ENCODE results near the gene RNF148.

The RNF148 gene

DNA sequence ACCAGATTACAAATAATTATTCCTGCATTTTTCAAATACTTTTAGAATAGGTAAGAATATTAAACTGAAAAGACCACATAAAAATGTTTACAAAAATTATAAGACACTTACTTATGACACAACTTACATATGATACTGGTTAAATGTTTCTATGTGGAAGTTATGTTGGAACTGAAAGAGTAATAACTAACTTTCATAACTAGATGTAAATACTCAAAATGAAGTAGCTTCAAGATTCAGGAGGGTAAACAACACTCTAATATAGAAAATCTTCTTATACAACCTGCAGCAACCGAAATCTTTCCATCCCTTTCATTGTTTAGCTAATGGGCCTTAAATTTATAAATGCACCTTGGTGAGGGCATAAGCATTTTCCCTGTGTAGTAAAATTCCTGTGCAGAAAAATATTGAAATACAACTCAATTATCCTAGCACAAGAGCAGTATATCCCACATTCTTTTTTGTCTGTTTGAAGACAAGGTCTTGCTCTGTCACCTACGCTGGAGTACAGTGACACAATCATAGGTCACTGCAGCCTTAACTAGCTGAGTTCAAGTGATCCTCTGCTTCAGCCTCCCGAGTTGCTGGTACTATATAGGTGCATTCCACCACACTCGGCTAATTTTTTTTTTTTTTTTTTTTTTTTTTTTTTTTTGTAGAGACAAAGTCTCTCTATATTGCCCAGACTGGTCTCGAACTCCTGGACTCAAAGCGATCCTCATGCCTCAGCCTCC is 14.8 kb upstream of the RNF148 start:
- Histone ChIP-seq H3F3A (ENCODE audit: low read depth) (no peaks in the 10 kb centered on the region), H3K79me2 (ENCODE audit: insufficient read depth, low read length) (no peaks in the 10 kb centered on the region), H3K9me2 (replicated peaks; ENCODE audit: low read depth, low read length) (no peaks in the 10 kb centered on the region), H2AFZ (ENCODE audit: low read length) (no peak overlapping the region), H3K4me3 (ENCODE audit: low read length, poor library complexity, severe bottlenecking) (no peak overlapping the region), H3K27me3 (ENCODE audit: insufficient read depth, low read length, poor library complexity, severe bottlenecking) (no peaks in the 10 kb centered on the region), H3K9ac (ENCODE audit: low read depth, low read length, poor library complexity, severe bottlenecking) (no peak overlapping the region), H3K4me1 (ENCODE audit: insufficient read depth, low read length, poor library complexity, severe bottlenecking) (no peaks in the 10 kb centered on the region), H3K9me3 (ENCODE audit: insufficient read depth, low read depth, low read length) (no peaks in the 10 kb centered on the region), H3K36me3 (ENCODE audit: insufficient read depth, low read length) (no peaks in the 10 kb centered on the region), H3K4me2 (ENCODE audit: low read depth, low read length, poor library complexity, severe bottlenecking) (no peak overlapping the region), H4K20me1 (ENCODE audit: insufficient read depth, low read length, poor library complexity, severe bottlenecking) (no peaks in the 10 kb centered on the region)
- TF ChIP-seq, protein P1, sequence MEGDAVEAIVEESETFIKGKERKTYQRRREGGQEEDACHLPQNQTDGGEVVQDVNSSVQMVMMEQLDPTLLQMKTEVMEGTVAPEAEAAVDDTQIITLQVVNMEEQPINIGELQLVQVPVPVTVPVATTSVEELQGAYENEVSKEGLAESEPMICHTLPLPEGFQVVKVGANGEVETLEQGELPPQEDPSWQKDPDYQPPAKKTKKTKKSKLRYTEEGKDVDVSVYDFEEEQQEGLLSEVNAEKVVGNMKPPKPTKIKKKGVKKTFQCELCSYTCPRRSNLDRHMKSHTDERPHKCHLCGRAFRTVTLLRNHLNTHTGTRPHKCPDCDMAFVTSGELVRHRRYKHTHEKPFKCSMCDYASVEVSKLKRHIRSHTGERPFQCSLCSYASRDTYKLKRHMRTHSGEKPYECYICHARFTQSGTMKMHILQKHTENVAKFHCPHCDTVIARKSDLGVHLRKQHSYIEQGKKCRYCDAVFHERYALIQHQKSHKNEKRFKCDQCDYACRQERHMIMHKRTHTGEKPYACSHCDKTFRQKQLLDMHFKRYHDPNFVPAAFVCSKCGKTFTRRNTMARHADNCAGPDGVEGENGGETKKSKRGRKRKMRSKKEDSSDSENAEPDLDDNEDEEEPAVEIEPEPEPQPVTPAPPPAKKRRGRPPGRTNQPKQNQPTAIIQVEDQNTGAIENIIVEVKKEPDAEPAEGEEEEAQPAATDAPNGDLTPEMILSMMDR (conservative IDR thresholded peaks at IDR 0.05; ENCODE audit: low read length), result no peak
- no peak for TF ChIP-seq EZH2phosphoT487 (IDR thresholded peaks at IDR 0.05; ENCODE audit: borderline replicate concordance)

DNA sequence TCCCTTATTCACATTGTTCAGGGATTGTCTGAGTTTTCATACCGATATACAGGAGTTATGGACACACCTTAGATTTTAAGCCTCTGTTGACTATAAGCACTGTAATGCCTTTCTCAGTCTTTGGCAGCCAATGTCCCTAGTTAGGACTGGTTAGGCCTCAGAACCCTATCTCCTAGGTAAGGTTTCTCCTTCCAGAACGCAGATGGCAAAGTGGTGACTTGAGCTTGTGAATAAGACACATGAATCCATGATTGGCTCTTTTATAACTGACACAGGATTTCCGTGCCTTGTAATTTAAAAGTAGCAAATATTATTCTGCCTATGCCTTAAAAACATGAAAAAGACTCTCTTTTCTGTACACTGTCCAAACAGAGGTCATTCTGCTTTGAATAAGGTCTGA is 12.5 kb upstream of the RNF148 start:
- H3K79me2 ChIP-seq (ENCODE audit: insufficient read depth, low read length), result no peaks in the 10 kb centered on the region
- no peaks in the 10 kb centered on the region for H3K36me3 ChIP-seq (ENCODE audit: insufficient read depth, low read length)
- no peaks in the 10 kb centered on the region for H3F3A ChIP-seq (ENCODE audit: low read depth)
- no peaks in the 10 kb centered on the region for H4K20me1 ChIP-seq (ENCODE audit: insufficient read depth, low read length, poor library complexity, severe bottlenecking)
- H2AFZ ChIP-seq (ENCODE audit: low read length), result no peak overlapping the region
- no peak overlapping the region for H3K4me3 ChIP-seq (ENCODE audit: low read length, poor library complexity, severe bottlenecking)
- no peaks in the 10 kb centered on the region for H3K4me1 ChIP-seq (ENCODE audit: insufficient read depth, low read length, poor library complexity, severe bottlenecking)
- H3K4me2 ChIP-seq (ENCODE audit: low read depth, low read length, poor library complexity, severe bottlenecking), result no peak overlapping the region
- H3K9me2 ChIP-seq (replicated peaks; ENCODE audit: low read depth, low read length), result no peaks in the 10 kb centered on the region
- H3K9me3 ChIP-seq (ENCODE audit: insufficient read depth, low read depth, low read length), result no peaks in the 10 kb centered on the region
- no peaks in the 10 kb centered on the region for H3K27me3 ChIP-seq (ENCODE audit: insufficient read depth, low read length, poor library complexity, severe bottlenecking)
- no peak for TF ChIP-seq EZH2phosphoT487 (IDR thresholded peaks at IDR 0.05; ENCODE audit: borderline replicate concordance)
- TF ChIP-seq, protein P1 (conservative IDR thresholded peaks at IDR 0.05; ENCODE audit: low read length), result no peak
- no peak overlapping the region for H3K9ac ChIP-seq (ENCODE audit: low read depth, low read length, poor library complexity, severe bottlenecking)

DNA sequence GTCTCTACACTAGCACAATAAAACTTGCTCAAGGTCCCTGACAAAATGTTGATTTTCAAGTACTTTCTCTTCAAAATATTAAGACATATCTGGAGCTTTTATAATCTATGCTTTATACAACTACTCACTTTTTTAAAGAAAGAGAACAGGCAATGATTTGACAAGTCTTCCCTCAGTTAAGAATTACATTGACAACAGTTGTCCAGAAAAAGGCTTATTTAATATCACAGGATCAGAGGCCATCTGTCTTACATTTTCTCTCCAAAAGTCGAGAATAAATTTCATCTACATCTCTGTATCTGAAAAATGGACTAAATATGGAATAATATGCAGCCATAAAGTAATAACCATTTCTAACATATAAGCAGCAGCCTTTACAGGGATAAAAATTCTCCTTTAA is 8.2 kb upstream of the RNF148 start:
- Histone ChIP-seq H2AFZ (ENCODE audit: low read length) (no peak overlapping the region), H3K9ac (ENCODE audit: low read depth, low read length, poor library complexity, severe bottlenecking) (no peak overlapping the region), H3K9me2 (replicated peaks; ENCODE audit: low read depth, low read length) (no peaks in the 10 kb centered on the region), H4K20me1 (ENCODE audit: insufficient read depth, low read length, poor library complexity, severe bottlenecking) (no peaks in the 10 kb centered on the region), H3K36me3 (ENCODE audit: insufficient read depth, low read length) (no peaks in the 10 kb centered on the region), H3K9me3 (ENCODE audit: insufficient read depth, low read depth, low read length) (no peaks in the 10 kb centered on the region), H3K4me3 (ENCODE audit: low read length, poor library complexity, severe bottlenecking) (no peak overlapping the region), H3K27me3 (ENCODE audit: insufficient read depth, low read length, poor library complexity, severe bottlenecking) (no peaks in the 10 kb centered on the region), H3K4me2 (ENCODE audit: low read depth, low read length, poor library complexity, severe bottlenecking) (no peak overlapping the region), H3K79me2 (ENCODE audit: insufficient read depth, low read length) (no peaks in the 10 kb centered on the region), H3K4me1 (ENCODE audit: insufficient read depth, low read length, poor library complexity, severe bottlenecking) (no peaks in the 10 kb centered on the region), H3F3A (ENCODE audit: low read depth) (no peaks in the 10 kb centered on the region)
- no peak for TF ChIP-seq EZH2phosphoT487 (IDR thresholded peaks at IDR 0.05; ENCODE audit: borderline replicate concordance)
- TF ChIP-seq, protein P1 (conservative IDR thresholded peaks at IDR 0.05; ENCODE audit: low read length), result no peak

Measured in Loucy (cell line).